ENCODE measurements around the gene FOXJ3. TPM values are rescaled to one million over a fixed set of nuclear protein-coding genes. Genes with fewer than 3 reads are reported as not detected.

Gene FOXJ3
- total and polyA plus RNA-seq, 2 of the 8 experiments (the other 6 are each of a cell fraction or from before 2014, with no cell fraction given), result 48.6 to 51.9 TPM

DNA sequence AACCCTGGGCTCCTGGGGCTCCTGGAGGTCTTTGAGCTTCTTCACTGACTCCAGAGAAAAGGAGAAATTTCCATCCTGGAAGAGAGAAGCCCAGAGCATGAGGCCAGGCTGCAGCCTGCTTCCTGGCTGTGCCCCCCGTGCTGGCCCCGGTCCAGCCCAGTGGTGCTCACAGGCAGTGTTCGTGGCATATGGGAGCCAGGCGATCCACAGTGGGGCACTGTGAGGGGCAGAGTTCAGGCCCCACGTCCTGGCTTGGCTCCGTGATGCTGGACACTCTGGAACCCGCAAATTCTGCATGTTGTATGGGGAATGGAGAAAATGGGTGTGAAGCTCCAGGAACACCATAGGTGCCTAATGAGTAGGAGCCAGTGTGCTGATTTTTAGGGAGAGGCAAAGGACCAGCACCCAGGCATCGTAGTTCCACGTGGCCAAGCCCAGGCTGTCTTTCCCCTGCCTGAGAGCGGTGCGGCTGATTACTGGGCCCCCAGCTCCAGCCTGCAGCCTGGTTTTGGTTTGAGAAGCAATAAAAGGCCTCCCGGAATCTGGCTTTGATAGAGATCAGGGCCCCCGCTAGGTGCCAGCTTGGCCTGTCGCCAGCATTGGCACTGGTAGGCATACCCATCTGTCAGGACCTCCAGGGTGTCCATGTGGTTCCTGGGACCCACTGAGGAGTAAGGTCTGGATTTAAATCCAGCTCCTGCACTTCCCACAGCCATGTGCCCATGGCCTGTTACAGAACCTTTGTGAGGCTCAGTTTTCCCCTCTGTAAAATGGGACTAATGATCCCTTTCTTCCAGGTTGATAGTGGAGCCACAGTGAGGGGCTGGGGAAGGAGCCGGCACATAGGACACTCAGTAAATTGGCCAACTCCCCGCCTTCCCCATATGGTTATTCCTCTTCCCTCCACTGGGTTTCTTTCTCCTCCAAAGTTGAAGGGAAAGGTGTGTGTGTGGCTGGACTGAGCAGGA is 171.2 kb downstream of the FOXJ3 start (continued):
- TF ChIP-seq JUN (IDR thresholded peaks at IDR 0.05; ENCODE audit: low read depth, low read length), result no peak
- TF ChIP-seq CHD2 (IDR thresholded peaks at IDR 0.05; ENCODE audit: low read length), result no peak
- TF ChIP-seq, protein P1, sequence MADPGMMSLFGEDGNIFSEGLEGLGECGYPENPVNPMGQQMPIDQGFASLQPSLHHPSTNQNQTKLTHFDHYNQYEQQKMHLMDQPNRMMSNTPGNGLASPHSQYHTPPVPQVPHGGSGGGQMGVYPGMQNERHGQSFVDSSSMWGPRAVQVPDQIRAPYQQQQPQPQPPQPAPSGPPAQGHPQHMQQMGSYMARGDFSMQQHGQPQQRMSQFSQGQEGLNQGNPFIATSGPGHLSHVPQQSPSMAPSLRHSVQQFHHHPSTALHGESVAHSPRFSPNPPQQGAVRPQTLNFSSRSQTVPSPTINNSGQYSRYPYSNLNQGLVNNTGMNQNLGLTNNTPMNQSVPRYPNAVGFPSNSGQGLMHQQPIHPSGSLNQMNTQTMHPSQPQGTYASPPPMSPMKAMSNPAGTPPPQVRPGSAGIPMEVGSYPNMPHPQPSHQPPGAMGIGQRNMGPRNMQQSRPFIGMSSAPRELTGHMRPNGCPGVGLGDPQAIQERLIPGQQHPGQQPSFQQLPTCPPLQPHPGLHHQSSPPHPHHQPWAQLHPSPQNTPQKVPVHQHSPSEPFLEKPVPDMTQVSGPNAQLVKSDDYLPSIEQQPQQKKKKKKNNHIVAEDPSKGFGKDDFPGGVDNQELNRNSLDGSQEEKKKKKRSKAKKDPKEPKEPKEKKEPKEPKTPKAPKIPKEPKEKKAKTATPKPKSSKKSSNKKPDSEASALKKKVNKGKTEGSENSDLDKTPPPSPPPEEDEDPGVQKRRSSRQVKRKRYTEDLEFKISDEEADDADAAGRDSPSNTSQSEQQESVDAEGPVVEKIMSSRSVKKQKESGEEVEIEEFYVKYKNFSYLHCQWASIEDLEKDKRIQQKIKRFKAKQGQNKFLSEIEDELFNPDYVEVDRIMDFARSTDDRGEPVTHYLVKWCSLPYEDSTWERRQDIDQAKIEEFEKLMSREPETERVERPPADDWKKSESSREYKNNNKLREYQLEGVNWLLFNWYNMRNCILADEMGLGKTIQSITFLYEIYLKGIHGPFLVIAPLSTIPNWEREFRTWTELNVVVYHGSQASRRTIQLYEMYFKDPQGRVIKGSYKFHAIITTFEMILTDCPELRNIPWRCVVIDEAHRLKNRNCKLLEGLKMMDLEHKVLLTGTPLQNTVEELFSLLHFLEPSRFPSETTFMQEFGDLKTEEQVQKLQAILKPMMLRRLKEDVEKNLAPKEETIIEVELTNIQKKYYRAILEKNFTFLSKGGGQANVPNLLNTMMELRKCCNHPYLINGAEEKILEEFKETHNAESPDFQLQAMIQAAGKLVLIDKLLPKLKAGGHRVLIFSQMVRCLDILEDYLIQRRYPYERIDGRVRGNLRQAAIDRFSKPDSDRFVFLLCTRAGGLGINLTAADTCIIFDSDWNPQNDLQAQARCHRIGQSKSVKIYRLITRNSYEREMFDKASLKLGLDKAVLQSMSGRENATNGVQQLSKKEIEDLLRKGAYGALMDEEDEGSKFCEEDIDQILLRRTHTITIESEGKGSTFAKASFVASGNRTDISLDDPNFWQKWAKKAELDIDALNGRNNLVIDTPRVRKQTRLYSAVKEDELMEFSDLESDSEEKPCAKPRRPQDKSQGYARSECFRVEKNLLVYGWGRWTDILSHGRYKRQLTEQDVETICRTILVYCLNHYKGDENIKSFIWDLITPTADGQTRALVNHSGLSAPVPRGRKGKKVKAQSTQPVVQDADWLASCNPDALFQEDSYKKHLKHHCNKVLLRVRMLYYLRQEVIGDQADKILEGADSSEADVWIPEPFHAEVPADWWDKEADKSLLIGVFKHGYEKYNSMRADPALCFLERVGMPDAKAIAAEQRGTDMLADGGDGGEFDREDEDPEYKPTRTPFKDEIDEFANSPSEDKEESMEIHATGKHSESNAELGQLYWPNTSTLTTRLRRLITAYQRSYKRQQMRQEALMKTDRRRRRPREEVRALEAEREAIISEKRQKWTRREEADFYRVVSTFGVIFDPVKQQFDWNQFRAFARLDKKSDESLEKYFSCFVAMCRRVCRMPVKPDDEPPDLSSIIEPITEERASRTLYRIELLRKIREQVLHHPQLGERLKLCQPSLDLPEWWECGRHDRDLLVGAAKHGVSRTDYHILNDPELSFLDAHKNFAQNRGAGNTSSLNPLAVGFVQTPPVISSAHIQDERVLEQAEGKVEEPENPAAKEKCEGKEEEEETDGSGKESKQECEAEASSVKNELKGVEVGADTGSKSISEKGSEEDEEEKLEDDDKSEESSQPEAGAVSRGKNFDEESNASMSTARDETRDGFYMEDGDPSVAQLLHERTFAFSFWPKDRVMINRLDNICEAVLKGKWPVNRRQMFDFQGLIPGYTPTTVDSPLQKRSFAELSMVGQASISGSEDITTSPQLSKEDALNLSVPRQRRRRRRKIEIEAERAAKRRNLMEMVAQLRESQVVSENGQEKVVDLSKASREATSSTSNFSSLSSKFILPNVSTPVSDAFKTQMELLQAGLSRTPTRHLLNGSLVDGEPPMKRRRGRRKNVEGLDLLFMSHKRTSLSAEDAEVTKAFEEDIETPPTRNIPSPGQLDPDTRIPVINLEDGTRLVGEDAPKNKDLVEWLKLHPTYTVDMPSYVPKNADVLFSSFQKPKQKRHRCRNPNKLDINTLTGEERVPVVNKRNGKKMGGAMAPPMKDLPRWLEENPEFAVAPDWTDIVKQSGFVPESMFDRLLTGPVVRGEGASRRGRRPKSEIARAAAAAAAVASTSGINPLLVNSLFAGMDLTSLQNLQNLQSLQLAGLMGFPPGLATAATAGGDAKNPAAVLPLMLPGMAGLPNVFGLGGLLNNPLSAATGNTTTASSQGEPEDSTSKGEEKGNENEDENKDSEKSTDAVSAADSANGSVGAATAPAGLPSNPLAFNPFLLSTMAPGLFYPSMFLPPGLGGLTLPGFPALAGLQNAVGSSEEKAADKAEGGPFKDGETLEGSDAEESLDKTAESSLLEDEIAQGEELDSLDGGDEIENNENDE (IDR thresholded peaks at IDR 0.05; ENCODE audit: insufficient replicate concordance, low read length), result no peak
- no peak for TF ChIP-seq GTF2F1 (IDR thresholded peaks at IDR 0.05; ENCODE audit: borderline replicate concordance, low read depth, low read length)
- TF ChIP-seq POU5F1 (IDR thresholded peaks at IDR 0.05; ENCODE audit: low read depth, low read length), result no peak

All from H1 (cell line).